ENCODE data around the gene HPD.
"Not testable (repeated sequence)": the region's sequence is repeated elsewhere in the genome, so short reads cannot be mapped to it uniquely, and the experiment has no call there.

Gene HPD

DNA sequence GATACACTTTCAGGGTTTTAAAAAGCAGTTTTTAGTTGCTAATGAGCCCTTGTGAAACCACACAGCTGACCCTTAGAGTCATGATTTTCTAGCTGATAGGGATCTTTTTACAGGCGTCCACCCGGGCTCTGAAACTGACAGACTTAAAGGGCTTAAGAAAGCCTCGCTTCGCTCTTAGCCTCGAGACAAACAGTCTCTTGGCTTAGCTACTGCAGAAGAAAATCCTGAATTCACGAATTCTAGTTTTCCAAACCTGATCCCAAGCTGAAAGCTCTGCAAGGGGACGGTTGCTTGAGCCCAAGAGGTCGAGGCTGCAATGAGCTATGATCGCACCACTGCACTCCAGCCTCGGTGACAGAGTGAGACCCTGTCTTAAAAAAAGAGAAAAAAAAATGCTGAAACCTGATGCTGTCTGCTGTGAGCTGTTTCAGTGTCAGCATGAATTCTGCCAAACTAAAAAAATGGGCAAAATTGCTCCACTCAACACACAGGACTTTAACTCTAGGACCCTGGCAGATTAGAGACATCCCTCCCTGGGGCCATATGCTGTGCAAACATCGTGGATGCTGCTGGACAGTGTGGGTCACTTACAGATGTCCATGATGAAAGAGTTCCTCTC is 3.1 kb upstream of the HPD start:
- no peak for DNase-seq

- DNase-seq = not testable (repeated sequence)
Measured at GRCh38 chr12:121860699-121861098, 2.0 kb upstream of the HPD start.

GRCh38 chr12:121860257-121860656 is 1.6 kb upstream of the HPD start:
- peak in 1 of 3 experiments; percentile 11 for DNase-seq

GRCh38 chr12:121858318-121858661 is 369 bp downstream of the HPD start:
- no peak for DNase-seq

GRCh38 chr12:121857322-121858246 is 1.1 kb downstream of the HPD start:
- no peak for DNase-seq

- not testable (repeated sequence) for DNase-seq
Measured at GRCh38 chr12:121852392-121852791, 6.3 kb downstream of the HPD start.

- no peak for DNase-seq
Measured at GRCh38 chr12:121849665-121850064, 9.0 kb downstream of the HPD start.

- no peak for DNase-seq
Measured at GRCh38 chr12:121849211-121849610, 9.4 kb downstream of the HPD start.

DNA sequence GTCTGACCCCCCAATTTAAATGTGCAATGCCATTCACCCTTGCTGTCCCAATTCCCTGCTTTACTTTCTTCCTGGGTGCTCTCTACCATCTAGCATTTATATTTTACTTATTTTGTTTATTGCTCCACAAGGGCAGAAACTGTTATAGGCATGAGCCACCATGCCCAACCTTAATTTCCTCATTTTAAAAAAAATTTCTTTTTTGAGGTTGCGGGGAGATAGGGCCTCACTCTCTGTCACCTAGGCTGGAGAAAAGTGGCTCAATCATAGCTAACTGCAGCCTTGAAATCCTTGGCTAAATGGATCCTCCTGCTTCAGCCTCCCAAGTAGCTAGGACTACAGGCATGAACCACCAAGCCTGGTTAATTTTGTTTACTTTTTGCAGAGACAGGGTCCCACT is 13.0 kb downstream of the HPD start:
- no peak for DNase-seq

GRCh38 chr12:121843236-121843982 is 15.2 kb downstream of the HPD start:
- no peak for DNase-seq

GRCh38 chr12:121839993-121840761 is 18.5 kb downstream of the HPD start:
- no peak for DNase-seq

DNA sequence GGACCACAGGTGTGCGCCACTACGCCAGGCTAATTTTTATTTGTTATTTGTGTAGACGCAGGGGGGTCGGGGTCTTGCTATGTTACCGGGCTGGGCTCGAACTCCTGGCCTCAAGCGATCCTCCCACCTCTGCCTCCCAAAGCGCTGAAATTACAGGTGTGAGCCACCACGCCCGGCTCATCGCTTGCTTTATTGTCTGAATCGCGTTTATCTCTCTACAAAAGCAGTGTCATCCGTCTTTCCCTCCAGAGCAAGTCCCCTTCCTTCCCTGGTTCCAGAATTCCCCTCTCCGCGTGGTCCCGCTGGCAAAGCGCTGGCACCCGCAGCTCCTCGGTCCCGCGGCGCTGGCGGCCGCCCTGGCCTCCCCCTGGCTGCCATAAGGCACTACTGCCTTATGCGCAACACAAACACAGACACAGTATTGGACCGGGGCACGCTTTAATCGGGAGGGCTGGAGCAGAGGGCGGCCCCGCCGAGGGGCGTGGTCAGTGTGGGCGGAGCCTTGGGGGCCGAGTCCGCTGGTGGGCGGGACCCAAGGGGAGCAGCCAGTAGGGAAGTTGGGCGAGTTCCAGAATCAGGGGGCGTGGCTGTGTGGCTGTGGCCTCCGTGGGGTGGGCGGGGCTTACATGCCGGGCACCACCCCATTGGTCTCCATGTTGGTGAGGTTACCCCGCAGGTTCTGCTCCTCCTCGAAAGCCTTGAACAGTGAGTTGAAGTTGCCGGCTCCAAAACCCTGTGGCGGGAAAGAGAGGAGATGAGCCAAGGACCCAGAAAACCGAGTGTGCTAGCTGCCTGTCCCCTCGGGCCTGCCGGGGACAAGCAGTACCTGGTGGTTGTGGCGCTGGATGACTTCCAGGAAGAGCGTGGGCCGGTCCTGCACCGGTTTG is 19.3 kb downstream of the HPD start:
- peak; percentile 89 to 99 (median 95) for DNase-seq

DNA sequence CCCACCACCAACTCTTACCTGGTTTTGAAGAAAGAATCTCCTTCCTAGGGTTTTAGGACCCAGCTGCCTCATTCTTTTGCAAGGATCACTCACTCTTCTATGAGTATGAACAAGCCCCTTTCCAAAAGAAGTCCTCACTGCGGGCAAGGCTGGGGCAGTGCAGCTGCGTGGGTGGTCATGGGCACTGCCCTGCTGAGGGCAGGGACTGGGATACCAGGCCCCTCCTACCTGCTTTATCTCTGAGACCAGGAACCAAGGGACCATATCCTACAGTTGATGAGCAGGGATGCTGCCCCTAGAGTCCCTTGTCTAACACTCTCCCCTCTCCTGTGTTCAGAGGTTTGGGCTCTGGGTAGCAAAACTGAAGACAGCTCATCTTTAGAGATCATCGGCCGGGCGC is 20.5 kb downstream of the HPD start:
- no peak for DNase-seq

DNA sequence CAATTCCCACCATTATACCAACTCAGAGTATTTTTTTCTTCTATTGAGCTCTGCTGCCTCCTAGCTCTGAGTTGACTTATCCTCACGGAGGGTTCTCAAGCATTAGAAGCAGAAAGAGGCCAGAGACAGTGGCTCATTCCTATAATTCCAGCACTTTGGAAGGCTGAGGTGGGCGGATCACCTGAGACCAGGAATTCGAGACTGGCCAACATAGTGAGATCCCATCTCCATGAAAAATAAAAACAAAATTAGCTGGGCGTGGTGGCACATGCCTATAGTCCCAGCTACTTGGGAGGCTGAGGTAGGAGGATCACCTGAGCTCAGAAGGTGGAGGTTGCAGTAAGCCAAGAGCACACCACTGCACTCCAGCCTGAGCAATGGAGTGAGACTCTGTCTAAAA is 21.0 kb downstream of the HPD start:
- DNase-seq = no peak

- DNase-seq = no peak
Measured at GRCh38 chr12:121831571-121832245, 27.0 kb downstream of the HPD start.

DNA sequence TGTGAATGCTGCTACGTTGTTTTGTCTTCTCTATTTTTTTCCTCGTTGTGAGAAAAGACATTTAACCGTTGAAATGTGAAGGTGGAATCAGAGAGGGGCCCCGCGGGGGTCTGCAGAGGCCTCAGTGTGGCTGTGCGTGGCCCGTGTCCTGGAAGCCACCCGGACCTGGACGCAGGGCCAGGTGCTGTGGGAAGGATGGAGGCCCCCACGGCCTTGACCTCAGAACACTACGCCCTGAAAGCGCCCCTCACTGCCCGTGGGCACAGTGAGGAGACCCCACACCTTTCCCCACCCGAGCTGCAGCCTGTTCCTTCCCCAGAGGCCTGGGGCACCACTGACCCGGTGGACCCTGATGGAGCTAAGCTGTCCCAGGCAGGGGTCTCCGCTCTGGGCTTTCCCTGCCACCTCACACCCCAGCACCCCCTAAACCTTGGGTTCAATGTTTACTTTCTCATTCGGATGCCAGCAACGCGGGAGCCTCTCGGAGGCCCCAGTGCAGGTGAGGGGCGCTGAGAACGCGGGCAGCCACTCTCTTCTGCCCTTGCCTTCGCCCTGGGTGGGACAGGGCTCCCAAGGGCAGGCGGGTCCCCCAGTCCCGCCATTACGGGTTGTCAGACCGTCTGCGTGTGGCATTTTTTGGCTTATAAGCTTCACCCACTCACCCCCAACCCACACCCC is 27.9 kb downstream of the HPD start:
- no peak for DNase-seq

- DNase-seq = no peak
Measured at GRCh38 chr12:121830134-121830533, 28.5 kb downstream of the HPD start.

DNA sequence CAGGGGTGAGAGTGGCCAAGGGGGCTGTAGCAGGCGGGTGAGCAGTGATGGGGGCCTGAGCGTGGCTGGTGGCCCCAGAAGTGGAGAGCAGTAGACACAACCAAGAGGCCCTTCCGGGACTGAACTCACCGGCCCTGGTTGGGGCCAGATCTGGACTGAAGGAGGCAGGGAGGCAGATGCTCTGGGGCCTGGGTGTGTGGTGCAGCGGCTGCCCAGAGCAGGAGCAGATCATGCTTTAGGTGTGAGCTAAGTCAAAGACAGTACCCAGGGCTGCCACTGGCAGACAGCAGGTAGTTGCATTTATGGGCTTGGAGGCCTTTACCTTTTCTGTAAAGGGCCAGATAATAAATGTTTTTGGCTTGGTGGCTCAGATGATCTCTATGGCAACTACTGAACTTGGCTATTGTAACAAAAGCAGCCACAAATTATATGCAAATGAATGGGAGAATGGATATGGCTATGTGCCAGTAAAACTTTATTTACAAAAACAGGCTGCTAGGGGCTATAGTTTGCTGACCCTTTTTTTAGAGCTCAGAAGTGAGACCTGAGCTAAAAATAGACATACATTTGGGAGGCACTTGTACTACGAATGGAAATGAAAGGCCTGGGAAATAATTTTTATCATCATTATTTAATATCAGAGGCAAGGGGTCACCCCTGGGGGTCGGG is 29.3 kb downstream of the HPD start:
- peak in 1 of 3 experiments; percentile 18 for DNase-seq

DNA sequence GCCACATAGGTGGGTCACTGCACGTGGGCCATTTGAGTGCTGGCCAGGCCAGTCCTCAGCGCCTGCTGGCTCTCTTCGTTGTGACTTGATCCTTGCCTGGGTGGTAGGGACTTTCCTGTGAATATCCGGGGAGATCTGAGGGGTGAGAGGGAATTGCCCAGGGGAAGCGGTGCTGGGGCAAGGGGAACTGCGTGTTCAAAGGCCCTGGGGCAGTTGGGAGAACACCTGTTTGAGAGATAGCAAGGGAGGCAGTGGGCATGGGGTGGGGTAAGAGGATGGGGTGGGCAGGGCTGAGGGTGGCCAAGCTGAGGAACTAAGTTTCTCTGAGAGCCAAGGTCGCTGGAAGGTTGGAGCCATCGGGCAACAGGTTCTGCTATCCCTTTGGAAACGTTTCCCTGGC is 29.8 kb downstream of the HPD start:
- DNase-seq = no peak

DNA sequence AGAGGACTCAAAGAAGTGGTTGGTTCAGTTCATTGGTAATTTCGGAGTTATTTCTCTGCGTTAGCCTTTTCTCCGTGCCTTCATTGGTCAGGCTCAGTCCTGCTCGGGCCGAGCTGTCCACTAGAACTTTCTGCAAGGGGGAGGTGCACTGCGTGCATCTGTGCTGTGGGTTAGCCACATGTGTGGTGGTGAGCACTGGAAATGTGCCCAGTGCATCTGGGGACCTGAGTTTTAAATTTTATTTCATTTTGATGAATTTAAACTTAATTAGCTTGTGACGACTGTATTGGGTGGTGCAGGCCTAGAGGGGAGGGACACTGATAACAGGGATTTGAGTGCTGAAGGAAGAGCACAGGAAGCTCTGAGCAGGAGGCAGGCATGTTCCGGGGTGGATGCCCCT is 30.4 kb downstream of the HPD start:
- DNase-seq = no peak
